Iris pigment epithelial cell (primary cell): ENCODE measurements around the gene DVL1.

Experiments used
- DNase-seq: peaks from one replicate; pipeline ENCODE4 v3.0.0-alpha.2; 2011; ENCODE audit warnings: low read depth

DVL1 gene

GRCh38 chr1:1340185-1340584, 9.0 kb downstream of the DVL1 start:
- no peak for DNase-seq

GRCh38 chr1:1338278-1338677, 10.9 kb downstream of the DVL1 start:
- DNase-seq: no peak

- DNase-seq: no peak
These were observed 11.4 kb downstream of the DVL1 start for GRCh38 chr1:1337793-1338147.

- no peak for DNase-seq
These were observed 12.1 kb downstream of the DVL1 start for GRCh38 chr1:1336931-1337792.

GRCh38 chr1:1336446-1336845, 12.8 kb downstream of the DVL1 start:
- no peak for DNase-seq

GRCh38 chr1:1335792-1336248, 13.4 kb downstream of the DVL1 start:
- no peak for DNase-seq

GRCh38 chr1:1335283-1335682, 13.9 kb downstream of the DVL1 start:
- no peak for DNase-seq

GRCh38 chr1:1334835-1335234, 14.4 kb downstream of the DVL1 start:
- no peak for DNase-seq

GRCh38 chr1:1333551-1334241, 15.5 kb downstream of the DVL1 start:
- DNase-seq: no peak

- DNase-seq: no peak
These were observed 16.3 kb downstream of the DVL1 start for GRCh38 chr1:1332774-1333480.

- no peak for DNase-seq
These were observed 17.0 kb downstream of the DVL1 start for GRCh38 chr1:1332031-1332755.

GRCh38 chr1:1331068-1331965, 17.9 kb downstream of the DVL1 start, which contains the start of gene TAS1R3:
TAS1R3 (plus strand) TSS chr1:1331280; CDS start chr1:1331346, 66 bp downstream.
- DNase-seq: no peak

- no peak for DNase-seq
These were observed 18.7 kb downstream of the DVL1 start for GRCh38 chr1:1330366-1331067.

- no peak for DNase-seq
These were observed 19.7 kb downstream of the DVL1 start for GRCh38 chr1:1329304-1330210.

- no peak for DNase-seq
These were observed 21.0 kb downstream of the DVL1 start for GRCh38 chr1:1328254-1328653.

GRCh38 chr1:1327291-1327690, 21.9 kb downstream of the DVL1 start:
- DNase-seq: no peak

GRCh38 chr1:1326075-1326605, 23.1 kb downstream of the DVL1 start:
- no peak for DNase-seq

GRCh38 chr1:1325288-1326074, 23.7 kb downstream of the DVL1 start:
- DNase-seq: no peak
